IMR-90 (cell line): Measurements from ENCODE around the gene VASN. TPM values are rescaled to one million over a fixed set of nuclear protein-coding genes. Genes with fewer than 3 reads are reported as not detected.

Source experiments
- ATAC-seq: fragments of 200-7000 bp; cut with Tn5 transposase; 2 replicates; pipeline ENCODE4 v1.9.1; 2020; ENCODE audit warnings: low read depth, mild to moderate bottlenecking, moderate library complexity
- BruUV-seq: library from RNA; stranded (reverse); fragments of 400-500 nt; replicated peaks from 2 replicates; lab custom pipeline; 2021; lab: Mats Ljungman, UMichigan
- CTCF ChIA-PET: fragments of 300-600 bp; formaldehyde crosslinking; extraction: SDS; loops from one replicate; lab custom pipeline; 2021; ENCODE audit warnings: antibody characterized with exemption; lab: Yijun Ruan, JAX
- POLR2A ChIA-PET: fragments of 300-600 bp; sonication (Branson Sonifier 250); formaldehyde crosslinking; loops from one replicate; lab custom pipeline; 2022; ENCODE audit warnings: antibody characterized with exemption; ENCODE audit not compliant: unreplicated experiment; lab: Charles Lee
- DNase-seq: peaks from one replicate; pipeline ENCODE4 v3.0.0; 2013
- H2AFZ ChIP-seq: replicated peaks from 2 replicates; pipeline ENCODE3; 2013; ENCODE audit warnings: low read length, mild to moderate bottlenecking; ENCODE audit not compliant: poor library complexity
- H2AK5ac ChIP-seq: 2 replicates; pipeline ENCODE4 v1.6.1; 2013; ENCODE audit warnings: low read depth, low read length, inconsistent platforms
- H2AK9ac ChIP-seq: replicated peaks from 2 replicates; pipeline ENCODE3; 2013; ENCODE audit warnings: mild to moderate bottlenecking, low read depth, low read length, moderate library complexity; ENCODE audit not compliant: poor library complexity
- H2BK120ac ChIP-seq: 2 replicates; pipeline ENCODE4 v1.6.1; 2013; ENCODE audit warnings: low read depth, low read length, inconsistent platforms
- H2BK15ac ChIP-seq: 3 replicates; pipeline ENCODE4 v1.6.1; 2013; ENCODE audit warnings: low read depth, low read length, inconsistent platforms
- H2BK20ac ChIP-seq: 2 replicates; pipeline ENCODE4 v1.6.1; 2013; ENCODE audit warnings: low read depth, mild to moderate bottlenecking, inconsistent platforms, low read length, moderate library complexity
- H2BK5ac ChIP-seq: 2 replicates; pipeline ENCODE4 v1.6.1; 2013; ENCODE audit warnings: mild to moderate bottlenecking, low read depth, low read length, inconsistent platforms; ENCODE audit not compliant: poor library complexity, severe bottlenecking
- H3K14ac ChIP-seq: replicated peaks from 2 replicates; pipeline ENCODE4 v1.6.1; 2013; ENCODE audit warnings: low read depth, low read length, inconsistent platforms
- H3K18ac ChIP-seq: 2 replicates; pipeline ENCODE4 v1.6.1; 2013; ENCODE audit warnings: low read depth, low read length, control low read depth
- H3K23ac ChIP-seq: 2 replicates; pipeline ENCODE4 v1.6.1; 2013; ENCODE audit warnings: low read depth, low read length, inconsistent platforms
- H3K27ac ChIP-seq: 2 replicates; pipeline ENCODE4 v1.5.1; 2013; ENCODE audit warnings: mild to moderate bottlenecking, control low read depth, low read length; ENCODE audit not compliant: insufficient read depth
- H3K27me3 ChIP-seq: 2 replicates; pipeline ENCODE4 v1.6.1; 2013; ENCODE audit warnings: low read length; ENCODE audit not compliant: control insufficient read depth, insufficient read depth
- H3K36me3 ChIP-seq: 2 replicates; pipeline ENCODE4 v1.6.1; 2013; ENCODE audit warnings: low read length, mixed read lengths; ENCODE audit not compliant: control insufficient read depth, insufficient read depth
- H3K4ac ChIP-seq: 2 replicates; pipeline ENCODE4 v1.6.1; 2013; ENCODE audit warnings: low read depth, low read length, inconsistent platforms
- H3K4me1 ChIP-seq: 2 replicates; pipeline ENCODE4 v1.6.1; 2013; ENCODE audit warnings: low read length, mixed read lengths; ENCODE audit not compliant: control insufficient read depth, insufficient read depth
- H3K4me2 ChIP-seq: 2 replicates; pipeline ENCODE4 v1.6.1; 2013; ENCODE audit warnings: low read depth, mild to moderate bottlenecking, control low read depth, low read length, moderate library complexity
- H3K4me3 ChIP-seq: 2 replicates; pipeline ENCODE4 v1.5.1; 2013; ENCODE audit warnings: low read depth, mild to moderate bottlenecking, control low read depth, low read length, moderate library complexity; ENCODE audit not compliant: insufficient read depth
- H3K56ac ChIP-seq: 2 replicates; pipeline ENCODE4 v1.6.1; 2013; ENCODE audit warnings: low read length, inconsistent platforms; ENCODE audit not compliant: insufficient read depth; ENCODE audit errors: extremely low read depth
- H3K79me1 ChIP-seq, 2 experiments: 2 replicates each; pipeline ENCODE4 v1.6.1; 2013; ENCODE audit warnings: low read length in 2 of 2, inconsistent platforms in 1 of 2, low read depth in 1 of 2
- H3K9ac ChIP-seq: 2 replicates; pipeline ENCODE4 v1.6.1; 2013; ENCODE audit warnings: low read depth, low read length, control low read depth
- H3K9me1 ChIP-seq: 2 replicates; pipeline ENCODE4 v1.6.1; 2013; ENCODE audit warnings: low read length, inconsistent platforms; ENCODE audit not compliant: insufficient read depth
- H3K9me3 ChIP-seq: 2 replicates; pipeline ENCODE4 v1.6.1; 2013; ENCODE audit warnings: low read length; ENCODE audit not compliant: control insufficient read depth, insufficient read depth
- H4K20me1 ChIP-seq: 2 replicates; pipeline ENCODE4 v1.6.1; 2013; ENCODE audit warnings: low read length, inconsistent platforms; ENCODE audit not compliant: insufficient read depth
- H4K5ac ChIP-seq: 2 replicates; pipeline ENCODE4 v1.6.1; 2013; ENCODE audit warnings: mild to moderate bottlenecking, low read depth, low read length, control low read depth
- H4K8ac ChIP-seq, 2 experiments: 2 replicates each; pipeline ENCODE4 v1.6.1; 2013; ENCODE audit warnings: low read depth in 2 of 2, low read length in 2 of 2, control low read depth in 1 of 2, inconsistent platforms in 1 of 2
- H4K91ac ChIP-seq: 2 replicates; pipeline ENCODE4 v1.6.1; 2013; ENCODE audit warnings: low read depth, low read length, inconsistent platforms; ENCODE audit not compliant: insufficient read depth
- BHLHE40 ChIP-seq: fragments of 150-350 bp; IDR thresholded peaks from 2 replicates; pipeline ENCODE4 v1.6.1; 2016; ENCODE audit warnings: mild to moderate bottlenecking, low read depth, low read length
- CHD1 ChIP-seq: IDR thresholded peaks from 2 replicates; pipeline ENCODE4 v1.6.1; 2012; ENCODE audit warnings: low read depth, low read length, improper control_type of control experiment
- MXI1 ChIP-seq: IDR thresholded peaks from 2 replicates; pipeline ENCODE4 v1.6.1; 2012; ENCODE audit warnings: low read depth, mild to moderate bottlenecking, low read length, moderate library complexity, borderline replicate concordance
- POLR2A ChIP-seq: IDR thresholded peaks from 2 replicates; pipeline ENCODE4 v1.6.1; 2012; ENCODE audit warnings: mild to moderate bottlenecking, low read depth, low read length
- WGBS, 2 experiments: methylation state at CpG; one replicate each; pipeline versions ENCODE4 v1.1.5 to v1.1.7; 2013; ENCODE audit warnings: missing lambda C conversion rate in 2 of 2; ENCODE audit not compliant: insufficient read length in 1 of 2; ENCODE audit errors: extremely low coverage in 2 of 2; 5-methylcytosine and 5-hydroxymethylcytosine counted together
- dilution Hi-C: fragments of 300-500 bp; cut with HindIII; formaldehyde crosslinking; loops from one replicate; pipeline ENCODE4 v1.14.3; 2018; ENCODE audit warnings: low sequenced_read_pairs; ENCODE audit not compliant: unreplicated experiment
- in situ Hi-C: fragments of 300-500 bp; cut with MboI; formaldehyde crosslinking; loops from 3 replicates; pipeline ENCODE4 v1.14.3; 2019; ENCODE audit warnings: low sequenced_read_pairs, inconsistent platforms, mixed read lengths
- intact Hi-C: fragments of 100-400 bp; cut with micrococcal nuclease; formaldehyde crosslinking; loops from 2 replicates; pipeline ENCODE4 v1.10.0; 2022
- polyA plus RNA-seq, 3 experiments: library from polyadenylated mRNA; depleted of rRNA; stranded (reverse); fragments of >200 nt; gene quantifications; 2 replicates each; pipeline ENCODE4 v1.2.3, GENCODE V29; 2012; ENCODE audit warnings: low replicate concordance in 1 of 3
- total RNA-seq: library from RNA; depleted of rRNA; stranded (reverse); fragments of >200 nt; gene quantifications from 2 replicates; pipeline ENCODE4 v1.2.3, GENCODE V29; 2012

Gene VASN
- total and polyA plus RNA-seq, 2 of the 4 experiments (the other 2 are of a cell fraction) = 9.3 to 87.2 TPM

DNA sequence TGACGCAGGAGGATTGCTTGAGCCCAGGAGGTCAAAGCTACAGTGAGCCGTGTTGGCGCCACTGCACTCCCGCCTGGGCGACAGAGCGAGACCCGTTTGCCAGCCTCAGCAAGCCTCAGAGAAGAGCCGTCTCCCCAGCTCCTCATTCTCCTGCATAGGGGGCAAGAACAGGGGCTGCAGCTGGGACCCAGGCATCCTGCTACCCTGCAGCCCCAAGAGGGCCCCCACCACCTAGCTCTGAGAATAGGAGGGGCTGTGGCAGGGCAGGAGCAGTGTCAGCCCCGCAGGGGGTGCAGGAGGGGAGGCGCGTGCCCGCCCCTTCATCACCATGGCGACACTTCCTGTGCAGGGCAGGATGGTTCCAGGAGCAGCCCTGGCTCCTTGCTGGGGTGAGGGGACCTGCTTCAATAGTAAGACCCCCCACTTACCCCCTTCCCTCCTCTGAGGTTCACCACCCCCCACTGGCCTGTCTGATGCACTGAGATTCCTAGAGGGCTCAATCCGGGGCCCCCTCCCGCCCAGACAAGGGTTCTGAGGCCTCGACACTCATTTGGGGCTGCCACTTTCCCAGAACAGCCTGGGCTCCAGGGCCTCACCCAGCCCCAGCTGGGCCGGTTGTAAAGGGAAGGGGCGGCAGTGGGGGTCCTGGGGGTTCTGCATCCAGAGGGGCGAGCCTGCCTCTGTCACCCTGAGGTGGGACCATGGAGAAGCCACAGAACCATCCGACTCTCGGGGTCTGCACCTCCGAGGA is 20.2 kb downstream of the VASN start:
- BruUV-seq = no TSS peak
- Histone ChIP-seq H2BK15ac (no peak overlapping the region; the same call in 2 of the 3 replicates), H4K8ac (peak overlapping the region; percentile 29 to 79), H4K5ac (peak overlapping the region; percentile 48), H2AK5ac (peak overlapping the region; percentile 88), H4K20me1 (0 out of 2 replicates have a peak, but pooled peaks cover 5% of the 10 kb centered on the region), H3K56ac (no peak overlapping the region), H3K9me1 (peaks cover 20% of the 10 kb centered on the region), H3K18ac (peak overlapping the region; percentile 39; the same call in 1 of the 2 replicates), H3K9ac (no peak overlapping the region; the same call in 1 of the 2 replicates), H3K23ac (peak overlapping the region; percentile 83; the same call in 1 of the 2 replicates), H3K4me2 (no peak overlapping the region), H2BK5ac (peak overlapping the region; percentile 59), H3K27ac (peak overlapping the region; percentile 57), H3K14ac (peak overlapping the region; percentile 83), H3K79me1 (peaks cover 0 to 44% of the 10 kb centered on the region in 2 experiments; a peak in 2 of 4 replicates), H3K9me3 (no peaks in the 10 kb centered on the region), H3K4me1 (peaks cover 41% of the 10 kb centered on the region), H2AK9ac (peak overlapping the region; percentile 68), H2BK120ac (peak overlapping the region; percentile 66), H3K27me3 (no peaks in the 10 kb centered on the region), H3K36me3 (peaks cover 7% of the 10 kb centered on the region), H4K91ac (peak overlapping the region; percentile 88), H3K4me3 (no peak overlapping the region), H2AFZ (peak overlapping the region; percentile 77), H2BK20ac (0 out of 2 replicates have a peak overlapping the region, but pooled peaks have one; percentile 80), H3K4ac (peak overlapping the region; percentile 93)
- 75% methylated on average over 5 of the region's 22 CpGs; no CpG with 5 or more reads in 1 of the 2 experiments for WGBS, 2 experiments
- intact Hi-C loops = no loop called here
- no peak for DNase-seq
- dilution Hi-C loops = no loop called here
- in situ Hi-C loops = no loop called here
- no peak for ATAC-seq
- ChIA-PET POLR2A (no interaction called here), CTCF (interaction anchor here (1.8 kb wide), 1 partner anchor 11 kb away, joined by 13 read pairs; no protein-coding TSS in a partner anchor)
- TF ChIP-seq BHLHE40 = no peak
- no peak for TF ChIP-seq POLR2A
- no peak for TF ChIP-seq MXI1
- no peak for TF ChIP-seq CHD1
